Measurements from ENCODE around the gene SYT3.
"Not testable (repeated sequence)": the region's sequence is repeated elsewhere in the genome, so short reads cannot be mapped to it uniquely, and the experiment has no call there.

SYT3 gene

DNA sequence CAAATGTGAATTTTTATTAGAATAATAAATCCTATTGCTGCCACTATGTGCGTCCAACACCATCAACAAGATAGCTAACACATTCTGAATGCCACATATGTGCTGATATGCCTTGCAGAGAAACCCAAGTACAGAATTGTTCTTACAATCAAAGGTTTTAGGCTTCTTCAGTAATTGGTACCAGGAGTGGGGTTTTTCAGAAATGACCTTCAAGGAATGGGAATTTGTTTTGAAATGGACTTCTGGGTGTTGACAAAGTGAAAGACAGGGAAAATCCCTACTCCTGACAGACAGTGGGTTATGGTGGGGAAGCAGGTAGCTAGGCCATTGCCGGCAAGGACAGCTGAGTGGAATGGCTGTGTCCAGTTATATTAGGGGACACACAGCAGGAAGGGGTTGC is 5.7 kb downstream of the SYT3 start:
- DNase-seq, result no peak

DNA sequence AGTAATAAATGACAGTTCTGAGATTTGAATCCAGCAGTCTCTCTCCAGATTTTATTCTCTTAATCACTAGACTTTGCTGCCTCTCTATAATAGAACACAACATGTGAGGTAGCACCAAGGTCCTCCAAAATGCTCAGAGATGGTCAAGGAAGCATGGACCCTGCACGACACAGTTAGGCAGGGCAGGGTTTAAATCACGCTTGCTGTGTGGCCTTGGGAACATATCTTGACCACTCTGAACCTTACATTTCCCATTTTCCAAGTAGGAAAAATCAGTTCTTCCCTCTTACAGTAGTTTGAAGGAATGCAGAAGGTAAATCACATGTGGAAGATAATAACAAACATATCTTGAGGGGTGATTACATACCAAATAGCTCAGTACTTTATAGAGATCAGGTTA is 6.3 kb downstream of the SYT3 start:
- no peak for DNase-seq

DNA sequence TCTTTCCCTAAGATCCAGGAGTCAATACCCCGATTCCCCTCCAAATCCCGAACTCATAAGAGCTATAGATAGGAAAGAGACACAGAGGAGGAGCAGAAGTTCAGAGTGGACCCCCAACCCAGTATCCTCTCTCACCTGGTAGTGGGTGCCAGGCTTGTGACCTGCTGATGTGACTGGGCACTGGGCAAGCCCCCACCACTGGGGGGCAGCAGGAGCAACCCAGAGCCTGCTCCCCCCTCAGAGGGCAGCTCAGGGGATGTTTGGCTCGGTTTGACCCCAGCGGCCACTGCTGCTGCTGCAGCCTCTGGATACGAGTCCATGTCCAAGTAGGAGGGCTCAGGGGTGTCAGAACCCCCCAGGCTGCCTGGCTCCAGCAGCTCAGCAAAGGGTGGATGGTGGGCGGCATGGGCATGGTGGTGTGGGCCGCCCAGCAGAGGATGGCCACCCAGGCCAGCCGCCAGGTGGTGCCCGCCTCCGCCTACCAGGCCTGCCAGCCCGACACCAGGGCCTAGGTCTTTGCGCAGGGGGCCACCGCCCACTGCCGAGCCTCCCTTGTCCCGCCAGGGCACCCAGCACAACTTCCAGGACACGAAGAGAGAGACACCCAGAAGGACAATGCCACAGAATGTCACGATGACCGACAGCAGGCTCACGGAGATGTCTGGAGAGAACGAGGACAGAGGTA is 7.4 kb downstream of the SYT3 start:
- no peak for DNase-seq

DNA sequence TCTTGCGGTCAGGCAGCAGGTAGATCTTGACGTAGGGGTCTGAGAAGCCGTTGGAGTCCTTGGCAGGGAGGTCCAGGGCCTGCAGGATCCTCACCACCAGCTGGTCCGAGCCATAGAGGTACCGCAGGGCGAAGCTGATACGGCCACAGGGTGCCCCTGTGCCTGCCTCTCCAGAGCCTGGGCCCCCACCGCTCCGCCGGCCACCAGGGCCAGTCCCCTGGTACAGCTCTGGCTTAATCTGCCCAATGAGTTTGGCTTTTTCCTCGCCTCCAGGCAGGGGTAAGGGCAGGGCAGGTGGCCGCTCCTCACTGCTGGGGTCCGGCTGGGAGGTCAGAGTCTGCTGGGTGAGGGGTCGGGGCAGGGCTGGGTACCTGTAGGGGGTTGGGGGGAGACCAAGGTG is 9.9 kb downstream of the SYT3 start:
- DNase-seq, result no peak

DNA sequence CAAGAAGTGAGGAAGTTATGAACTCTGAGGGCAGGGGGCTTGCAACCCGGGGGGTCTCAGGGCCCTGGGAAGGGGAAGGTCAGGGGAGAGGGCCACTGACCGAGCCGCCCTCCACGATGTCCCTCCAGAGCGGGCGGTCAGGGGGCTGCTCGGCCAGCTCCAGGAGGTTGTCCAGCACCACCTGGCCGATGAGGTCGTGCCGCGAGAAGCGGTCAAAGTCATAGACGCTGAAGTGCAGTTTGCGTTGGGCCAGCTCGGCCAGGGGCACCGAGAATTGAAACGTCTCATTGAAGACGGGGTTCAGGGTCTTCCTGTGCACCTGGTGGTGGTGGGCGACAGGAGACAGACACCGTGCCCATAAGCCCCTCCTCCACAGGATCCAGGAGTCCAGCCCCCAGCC is 10.5 kb downstream of the SYT3 start:
- no peak for DNase-seq

- DNase-seq, result no peak
Measured at GRCh38 chr19:50628551-50628950, 11.1 kb downstream of the SYT3 start.

GRCh38 chr19:50628146-50628545 is 11.5 kb downstream of the SYT3 start:
- no peak for DNase-seq

- no peak for DNase-seq
Measured at GRCh38 chr19:50626795-50627194, 12.9 kb downstream of the SYT3 start.

DNA sequence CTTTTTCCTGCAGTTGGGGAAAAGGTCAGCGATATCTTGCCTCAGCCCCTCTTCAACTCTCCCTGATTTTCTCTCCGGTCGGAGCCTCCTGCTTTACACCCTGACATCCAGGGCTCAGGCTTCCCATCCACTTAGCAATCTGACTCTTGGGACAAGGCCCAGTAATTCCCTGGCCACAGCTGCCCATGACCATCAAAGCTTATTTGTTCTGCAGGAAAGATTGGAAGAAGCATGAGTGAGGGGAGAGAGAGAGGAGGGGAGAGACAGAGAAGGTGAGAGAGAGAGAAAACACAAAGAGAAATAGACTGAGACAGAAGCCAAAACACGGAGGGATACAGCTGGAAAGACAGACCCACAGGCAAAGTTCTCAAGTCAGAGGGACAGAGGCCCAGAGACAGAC is 13.7 kb downstream of the SYT3 start:
- DNase-seq, result no peak

DNA sequence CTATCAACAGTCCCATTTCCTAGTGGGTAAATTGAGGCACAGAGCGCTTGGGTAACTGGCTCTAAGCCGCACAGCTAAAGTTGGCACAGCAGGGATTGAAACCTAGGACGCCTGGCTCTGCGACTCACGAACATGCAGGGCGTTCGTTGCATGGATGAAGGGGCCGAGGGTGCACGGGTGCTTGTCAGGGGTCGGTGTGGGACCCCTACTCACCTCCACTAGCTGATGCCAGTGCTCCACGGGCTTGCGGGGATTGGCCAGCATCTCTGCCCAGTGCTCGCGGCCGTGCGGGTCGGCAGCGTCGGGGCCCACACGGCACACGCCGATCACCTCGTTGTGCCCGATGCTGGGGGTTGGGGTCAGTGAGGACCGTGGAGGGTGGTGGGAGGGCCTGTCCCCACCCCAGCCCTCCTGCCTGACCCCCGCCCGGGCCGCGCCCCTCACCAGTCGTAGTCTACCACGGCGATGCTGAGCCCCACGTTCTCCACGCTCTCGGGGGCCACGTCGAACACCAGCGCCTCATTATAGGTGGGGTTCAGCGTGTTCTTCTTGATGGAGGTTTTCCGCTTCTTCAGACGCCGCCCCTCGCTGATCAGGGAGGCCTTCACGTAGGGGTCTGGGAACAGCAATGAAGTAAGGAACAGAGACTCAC is 14.6 kb downstream of the SYT3 start:
- DNase-seq, result no peak

- DNase-seq, result not testable (repeated sequence)
Measured at GRCh38 chr19:50620394-50620906, 19.2 kb downstream of the SYT3 start.

DNA sequence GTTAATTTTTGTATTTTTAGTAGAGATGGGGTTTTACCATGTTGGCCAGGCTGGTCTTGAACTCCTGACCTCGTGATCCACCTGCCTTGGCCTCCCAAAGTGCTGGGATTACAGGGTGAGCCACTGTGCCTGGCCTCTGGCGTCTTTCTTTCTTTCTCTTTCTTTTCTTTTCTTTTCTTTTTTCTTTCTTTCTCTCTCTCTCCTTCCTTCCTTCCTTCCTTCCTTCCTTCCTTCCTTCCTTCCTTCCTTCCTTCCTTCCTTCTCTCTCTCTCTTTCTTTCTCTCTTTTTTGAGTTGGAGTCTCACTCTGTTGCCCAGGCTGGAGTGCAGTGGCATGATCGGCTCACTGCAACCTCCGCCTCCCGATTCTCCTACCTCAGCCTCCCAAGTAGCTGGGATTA is 20.5 kb downstream of the SYT3 start:
- DNase-seq, result not testable (repeated sequence)

GRCh38 chr19:50618379-50618778 is 21.3 kb downstream of the SYT3 start:
- DNase-seq, result not testable (repeated sequence)

GRCh38 chr19:50612504-50613404 is 26.9 kb downstream of the SYT3 start:
- DNase-seq, result not testable (repeated sequence)

DNA sequence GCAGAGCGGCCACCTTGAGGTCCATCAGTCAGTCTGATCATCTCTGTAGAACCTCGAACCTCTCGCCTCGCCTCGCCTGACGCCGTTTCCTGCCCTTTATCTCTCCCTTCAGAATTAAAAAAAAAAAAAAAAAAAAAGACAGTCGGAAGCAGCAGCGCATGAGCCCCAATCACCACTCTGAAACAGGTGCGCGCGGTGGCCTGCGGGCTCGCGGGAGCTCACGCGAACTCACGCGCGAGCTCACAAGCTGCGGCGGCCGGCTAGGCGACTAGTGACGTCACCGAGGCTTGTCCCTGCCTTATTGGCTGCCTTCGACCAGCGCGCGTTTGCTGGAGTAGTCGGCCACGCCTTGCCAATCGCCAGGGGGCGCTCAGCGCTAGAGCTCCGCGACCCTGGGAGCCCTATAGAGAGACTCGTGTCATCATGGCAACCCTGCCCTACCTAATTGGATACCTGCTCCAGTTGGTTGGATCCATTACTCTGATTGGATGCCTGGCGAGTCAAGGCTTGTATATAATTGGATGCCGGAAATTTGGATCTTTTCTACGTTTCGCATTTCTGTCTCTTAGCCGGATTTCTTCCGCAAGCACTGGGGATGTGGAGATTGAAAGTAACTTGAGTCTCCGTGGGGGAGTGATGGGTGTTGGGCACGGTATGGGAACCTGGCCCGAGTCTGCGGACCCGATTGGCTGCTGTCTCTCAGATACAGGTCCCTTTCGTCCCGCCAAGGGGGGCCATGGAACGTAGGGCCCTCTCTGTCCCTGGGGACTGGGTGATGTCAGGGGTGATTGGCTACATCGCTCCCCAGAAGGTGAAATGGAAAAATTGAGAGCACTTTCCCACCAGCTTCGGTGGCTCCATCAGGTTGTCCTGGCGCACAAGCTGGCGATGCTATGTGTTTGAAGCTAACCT is 31.6 kb downstream of the SYT3 start:
- peak; percentile 88 for DNase-seq

GRCh38 chr19:50607388-50607787 is 32.3 kb downstream of the SYT3 start:
- no peak for DNase-seq

DNA sequence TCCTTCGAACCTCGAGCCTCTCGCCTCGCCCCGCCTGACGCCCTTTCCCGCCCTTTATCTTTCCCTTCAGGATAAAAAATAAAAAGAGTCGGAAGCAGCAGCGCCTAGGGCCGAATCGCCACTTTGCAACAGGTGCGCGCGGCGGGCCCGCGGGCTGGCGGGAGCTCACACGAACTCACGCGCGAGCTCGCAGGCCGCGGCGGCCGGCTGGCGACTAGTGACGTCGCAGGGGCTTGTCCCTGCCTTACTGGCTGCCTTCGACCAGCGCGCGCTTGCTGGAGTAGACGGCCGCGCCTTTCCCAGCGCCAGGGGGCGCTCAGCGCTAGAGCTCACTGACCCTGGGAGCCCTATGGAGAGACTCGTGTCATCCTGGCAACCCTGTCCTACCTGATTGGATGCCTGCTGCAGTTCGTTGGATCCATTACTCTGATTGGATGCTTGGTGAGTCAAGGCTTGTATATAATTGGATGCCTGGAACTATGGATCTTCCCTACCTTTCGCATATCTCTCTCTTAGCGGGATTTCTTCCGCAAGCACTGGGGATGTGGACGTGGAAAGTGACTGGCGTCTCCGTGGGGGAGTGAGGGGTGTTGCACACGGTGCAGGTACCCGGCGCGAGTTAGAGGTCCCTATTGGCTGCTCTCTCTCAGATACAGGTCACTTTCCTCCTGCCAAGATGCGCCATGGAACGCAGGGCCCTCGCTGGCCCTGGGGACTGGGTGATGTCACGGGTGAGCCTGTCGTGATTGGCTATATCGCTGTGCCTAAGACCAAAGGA is 33.4 kb downstream of the SYT3 start:
- DNase-seq, result not testable (repeated sequence)

DNA sequence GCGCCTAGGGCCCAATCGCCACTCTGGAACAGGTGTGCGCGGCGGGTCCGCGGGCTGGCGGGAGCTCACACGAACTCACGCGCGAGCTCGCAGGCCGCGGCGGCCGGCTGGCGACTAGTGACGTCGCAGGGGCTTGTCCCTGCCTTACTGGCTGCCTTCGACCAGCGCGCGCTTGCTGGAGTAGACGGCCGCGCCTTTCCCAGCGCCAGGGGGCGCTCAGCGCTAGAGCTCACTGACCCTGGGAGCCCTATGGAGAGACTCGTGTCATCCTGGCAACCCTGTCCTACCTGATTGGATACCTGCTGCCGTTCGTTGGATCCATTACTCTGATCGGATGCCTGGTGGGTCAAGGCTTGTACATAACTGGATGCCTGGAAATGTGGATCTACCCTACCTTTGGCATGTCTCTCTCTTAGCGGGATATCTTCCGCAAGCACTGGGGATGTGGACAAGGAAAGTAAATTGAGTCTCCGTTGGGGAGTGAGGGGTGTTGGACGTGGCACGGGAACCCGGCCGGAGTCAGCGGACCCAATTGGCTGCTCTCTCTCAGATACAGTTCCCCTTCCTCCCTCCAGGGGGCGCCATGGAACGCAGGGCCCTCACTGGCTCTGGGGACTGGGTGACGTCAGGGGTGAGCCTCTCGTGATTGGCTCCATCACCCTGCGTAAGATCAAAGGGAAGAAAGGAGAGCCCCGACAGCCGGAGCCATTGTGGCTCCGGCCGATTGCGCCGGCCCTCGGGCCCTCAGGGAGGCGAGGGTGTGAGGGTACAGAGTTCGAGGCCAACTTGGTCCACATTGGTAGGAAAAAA is 35.2 kb downstream of the SYT3 start:
- not testable (repeated sequence) for DNase-seq

DNA sequence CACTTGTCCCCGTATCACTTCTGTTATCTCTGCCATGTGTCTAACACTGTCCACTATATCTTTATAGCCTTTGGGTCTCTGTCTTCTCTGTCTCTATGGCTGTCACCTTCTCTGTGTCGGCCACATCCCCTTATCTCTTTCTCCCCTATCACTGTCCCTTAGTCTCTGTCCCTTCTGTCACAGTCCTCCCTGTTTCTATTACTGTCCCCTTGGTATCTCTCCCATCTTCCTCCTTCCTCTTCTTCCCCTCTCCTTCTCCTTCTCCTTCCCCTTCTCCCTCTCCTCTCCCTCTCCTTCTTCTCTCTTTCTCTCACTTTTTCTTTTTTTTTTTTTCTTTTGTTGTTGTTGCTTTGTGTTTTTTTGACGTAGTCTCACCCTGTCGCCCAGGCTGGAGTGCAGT is 36.7 kb downstream of the SYT3 start:
- DNase-seq, result no peak

- DNase-seq, result no peak
Measured at GRCh38 chr19:50602496-50602895, 37.2 kb downstream of the SYT3 start.

GRCh38 chr19:50602089-50602422 is 37.6 kb downstream of the SYT3 start:
- no peak for DNase-seq

Data from activated effector memory CD4-positive, alpha-beta T cell treated with anti-CD3 and anti-CD28 coated beads, Interleukin-2, amount 50 U/mL, for 16 hours (primary cell).